NCI-H510A (cell line): ENCODE measurements around the gene LHX4.

ENCODE experiments used
- DNase-seq: peaks from one replicate; lab custom pipeline; 2025; lab: John Stamatoyannopoulos, UW

The LHX4 gene

GRCh38 chr1:180243517-180244221 is 13.6 kb downstream of the LHX4 start:
- no peak for DNase-seq

- DNase-seq: no peak
These were observed 14.8 kb downstream of the LHX4 start for GRCh38 chr1:180244840-180245239.

GRCh38 chr1:180246579-180246978 is 16.5 kb downstream of the LHX4 start:
- no peak for DNase-seq

- DNase-seq: no peak
These were observed 17.0 kb downstream of the LHX4 start for GRCh38 chr1:180247061-180247460.

- DNase-seq: no peak
These were observed 17.5 kb downstream of the LHX4 start for GRCh38 chr1:180247580-180247979.

GRCh38 chr1:180248176-180248575 is 18.1 kb downstream of the LHX4 start:
- no peak for DNase-seq

GRCh38 chr1:180248731-180249681 is 18.9 kb downstream of the LHX4 start:
- peak; percentile 62 for DNase-seq

- DNase-seq: no peak
These were observed 19.8 kb downstream of the LHX4 start for GRCh38 chr1:180249725-180250498.

- DNase-seq: no peak
These were observed 20.4 kb downstream of the LHX4 start for GRCh38 chr1:180250499-180250770.

- DNase-seq: no peak
These were observed 20.9 kb downstream of the LHX4 start for GRCh38 chr1:180250883-180251509.

- DNase-seq: no peak
These were observed 21.7 kb downstream of the LHX4 start for GRCh38 chr1:180251526-180252305.

- peak; percentile 21 for DNase-seq
These were observed 22.8 kb downstream of the LHX4 start for GRCh38 chr1:180252638-180253536.

GRCh38 chr1:180253585-180254495 is 23.8 kb downstream of the LHX4 start:
- no peak for DNase-seq

- no peak for DNase-seq
These were observed 24.4 kb downstream of the LHX4 start for GRCh38 chr1:180254496-180254819.

- no peak for DNase-seq
These were observed 24.8 kb downstream of the LHX4 start for GRCh38 chr1:180254854-180255253.

GRCh38 chr1:180255536-180256340 is 25.7 kb downstream of the LHX4 start:
- DNase-seq: no peak

GRCh38 chr1:180256341-180257027 is 26.4 kb downstream of the LHX4 start:
- DNase-seq: no peak

- DNase-seq: no peak
These were observed 26.9 kb downstream of the LHX4 start for GRCh38 chr1:180257028-180257386.
